Measurements from ENCODE around the gene GSTT2B. TPM values are rescaled to one million over a fixed set of nuclear protein-coding genes. Genes with fewer than 3 reads are reported as not detected.

The GSTT2B gene
- total RNA-seq, 1 donor from 2014 or later, result 4.9 TPM

GRCh38 chr22:24007253-24008021 is 46.4 kb upstream of the GSTT2B start:
- H2AFZ ChIP-seq (ENCODE audit: low read depth, low read length), result no peak overlapping the region
- H3K27me3 ChIP-seq (ENCODE audit: insufficient read depth, low read length), result no peaks in the 10 kb centered on the region
- no peaks in the 10 kb centered on the region for H3K9me3 ChIP-seq (ENCODE audit: insufficient read depth, low read depth, low read length)
- Mint-ChIP-seq H3K27me3 (ENCODE audit: low read depth, unreplicated experiment) (peaks cover 21% of the 10 kb centered on the region), H3K4me1 (ENCODE audit: low read depth, unreplicated experiment) (peaks cover 3% of the 10 kb centered on the region), H3K9me3 (ENCODE audit: unreplicated experiment) (no peaks in the 10 kb centered on the region), H3K27ac (ENCODE audit: unreplicated experiment) (no peak overlapping the region), H3K4me3 (ENCODE audit: unreplicated experiment) (no peak overlapping the region), H3K36me3 (ENCODE audit: low read depth, unreplicated experiment) (peaks cover 1% of the 10 kb centered on the region)
- peaks cover 12% of the 10 kb centered on the region for H3K79me2 ChIP-seq (ENCODE audit: insufficient read depth, low read length)
- H3K4me2 ChIP-seq (ENCODE audit: low read length), result no peak overlapping the region
- FAIRE-seq (no peak), DNase-seq (ENCODE audit: low read depth) (no peak)
- no peaks in the 10 kb centered on the region for H3K36me3 ChIP-seq (ENCODE audit: insufficient read depth, low read length)
- H3K4me3 ChIP-seq (ENCODE audit: insufficient read depth, low read depth, low read length), result no peak overlapping the region
- H4K20me1 ChIP-seq (ENCODE audit: insufficient read depth, low read length), result peaks cover 3% of the 10 kb centered on the region
- TF ChIP-seq EZH2 (IDR thresholded peaks at IDR 0.05; ENCODE audit: insufficient read depth, low read length) (no peak), CTCF (IDR thresholded peaks at IDR 0.05; ENCODE audit: insufficient read depth, low read depth, low read length) (no peak)
- no peak overlapping the region for H3K9ac ChIP-seq (ENCODE audit: low read length)
- H3K27ac ChIP-seq (ENCODE audit: low read depth, low read length), result no peak overlapping the region
- H3K4me1 ChIP-seq (ENCODE audit: insufficient read depth, low read length), result peaks cover 9% of the 10 kb centered on the region

GRCh38 chr22:24006914-24007214 is 45.9 kb upstream of the GSTT2B start:
- Mint-ChIP-seq H3K36me3 (ENCODE audit: low read depth, unreplicated experiment) (no peaks in the 10 kb centered on the region), H3K9me3 (ENCODE audit: unreplicated experiment) (no peaks in the 10 kb centered on the region), H3K4me3 (ENCODE audit: unreplicated experiment) (no peak overlapping the region), H3K4me1 (ENCODE audit: low read depth, unreplicated experiment) (no peaks in the 10 kb centered on the region), H3K27ac (ENCODE audit: unreplicated experiment) (no peak overlapping the region), H3K27me3 (ENCODE audit: low read depth, unreplicated experiment) (peaks cover 26% of the 10 kb centered on the region)
- no peak overlapping the region for H3K9ac ChIP-seq (ENCODE audit: low read length)
- TF ChIP-seq CTCF (IDR thresholded peaks at IDR 0.05; ENCODE audit: insufficient read depth, low read depth, low read length), result no peak
- TF ChIP-seq EZH2 (IDR thresholded peaks at IDR 0.05; ENCODE audit: insufficient read depth, low read length), result no peak
- H3K27ac ChIP-seq (ENCODE audit: low read depth, low read length), result no peak overlapping the region
- H3K4me2 ChIP-seq (ENCODE audit: low read length), result no peak overlapping the region
- DNase-seq (ENCODE audit: low read depth) (no peak), FAIRE-seq (no peak)
- H3K36me3 ChIP-seq (ENCODE audit: insufficient read depth, low read length), result no peaks in the 10 kb centered on the region
- H3K27me3 ChIP-seq (ENCODE audit: insufficient read depth, low read length), result no peaks in the 10 kb centered on the region
- no peaks in the 10 kb centered on the region for H3K9me3 ChIP-seq (ENCODE audit: insufficient read depth, low read depth, low read length)
- peaks cover 4% of the 10 kb centered on the region for H3K4me1 ChIP-seq (ENCODE audit: insufficient read depth, low read length)
- H2AFZ ChIP-seq (ENCODE audit: low read depth, low read length), result no peak overlapping the region
- H4K20me1 ChIP-seq (ENCODE audit: insufficient read depth, low read length), result no peaks in the 10 kb centered on the region
- peaks cover 6% of the 10 kb centered on the region for H3K79me2 ChIP-seq (ENCODE audit: insufficient read depth, low read length)
- no peak overlapping the region for H3K4me3 ChIP-seq (ENCODE audit: insufficient read depth, low read depth, low read length)

- Mint-ChIP-seq H3K4me1 (ENCODE audit: low read depth, unreplicated experiment) (no peaks in the 10 kb centered on the region), H3K4me3 (ENCODE audit: unreplicated experiment) (no peak overlapping the region), H3K27ac (ENCODE audit: unreplicated experiment) (no peak overlapping the region), H3K9me3 (ENCODE audit: unreplicated experiment) (no peaks in the 10 kb centered on the region), H3K36me3 (ENCODE audit: low read depth, unreplicated experiment) (no peaks in the 10 kb centered on the region), H3K27me3 (ENCODE audit: low read depth, unreplicated experiment) (peaks cover 28% of the 10 kb centered on the region)
- H3K27ac ChIP-seq (ENCODE audit: low read depth, low read length), result no peak overlapping the region
- DNase-seq (ENCODE audit: low read depth), result no peak
- H4K20me1 ChIP-seq (ENCODE audit: insufficient read depth, low read length), result no peaks in the 10 kb centered on the region
- no peak overlapping the region for H3K4me3 ChIP-seq (ENCODE audit: insufficient read depth, low read depth, low read length)
- peaks cover 1% of the 10 kb centered on the region for H3K79me2 ChIP-seq (ENCODE audit: insufficient read depth, low read length)
- H3K9ac ChIP-seq (ENCODE audit: low read length), result no peak overlapping the region
- H2AFZ ChIP-seq (ENCODE audit: low read depth, low read length), result no peak overlapping the region
- no peaks in the 10 kb centered on the region for H3K9me3 ChIP-seq (ENCODE audit: insufficient read depth, low read depth, low read length)
- TF ChIP-seq EZH2 (IDR thresholded peaks at IDR 0.05; ENCODE audit: insufficient read depth, low read length) (no peak), CTCF (IDR thresholded peaks at IDR 0.05; ENCODE audit: insufficient read depth, low read depth, low read length) (no peak)
- H3K4me2 ChIP-seq (ENCODE audit: low read length), result no peak overlapping the region
- H3K27me3 ChIP-seq (ENCODE audit: insufficient read depth, low read length), result no peaks in the 10 kb centered on the region
- no peak for FAIRE-seq
- no peaks in the 10 kb centered on the region for H3K36me3 ChIP-seq (ENCODE audit: insufficient read depth, low read length)
- no peaks in the 10 kb centered on the region for H3K4me1 ChIP-seq (ENCODE audit: insufficient read depth, low read length)
Measured at GRCh38 chr22:24006207-24006913, 45.4 kb upstream of the GSTT2B start.
